Activated naive CD4-positive, alpha-beta T cell treated with anti-CD3 and anti-CD28 coated beads, Interleukin-2, amount 50 U/mL, for 72 hours (primary cell): ENCODE results near the gene AGAP3. TPM values are rescaled to one million over a fixed set of nuclear protein-coding genes. Genes with fewer than 3 reads are reported as not detected.

Experiments used
- ATAC-seq, 2 donors: fragments of 150-1000 bp; cut with Tn5 transposase; 2 replicates each; pipeline ENCODE4 v1.10.0; 2021; ENCODE audit warnings: mild to moderate bottlenecking in 2 of 2, moderate library complexity in 2 of 2
- DNase-seq, 2 donors: peaks; one replicate each; pipeline ENCODE4 v3.0.0; 2021 to 2022; ENCODE audit warnings: low spot score in 2 of 2
- H3K27ac Mint-ChIP-seq, 2 donors: one replicate each; pipeline ENCODE4 v1.8.0; 2022; ENCODE audit warnings: mild to moderate bottlenecking in 2 of 2, mixed read lengths in 2 of 2
- H3K36me3 Mint-ChIP-seq, 2 donors: one replicate each; pipeline ENCODE4 v1.8.0; 2022; ENCODE audit warnings: mixed read lengths in 2 of 2
- H3K9me3 Mint-ChIP-seq, 2 donors: one replicate each; pipeline ENCODE4 v1.8.0; 2022; ENCODE audit warnings: mixed read lengths in 2 of 2
- total RNA-seq, 2 donors: library from RNA; stranded (reverse); gene quantifications; one replicate each; pipeline ENCODE4 v1.2.3, GENCODE V29; 2022

AGAP3 gene
- total RNA-seq, 2 donors from 2014 or later: 26.0 to 52.2 TPM

DNA sequence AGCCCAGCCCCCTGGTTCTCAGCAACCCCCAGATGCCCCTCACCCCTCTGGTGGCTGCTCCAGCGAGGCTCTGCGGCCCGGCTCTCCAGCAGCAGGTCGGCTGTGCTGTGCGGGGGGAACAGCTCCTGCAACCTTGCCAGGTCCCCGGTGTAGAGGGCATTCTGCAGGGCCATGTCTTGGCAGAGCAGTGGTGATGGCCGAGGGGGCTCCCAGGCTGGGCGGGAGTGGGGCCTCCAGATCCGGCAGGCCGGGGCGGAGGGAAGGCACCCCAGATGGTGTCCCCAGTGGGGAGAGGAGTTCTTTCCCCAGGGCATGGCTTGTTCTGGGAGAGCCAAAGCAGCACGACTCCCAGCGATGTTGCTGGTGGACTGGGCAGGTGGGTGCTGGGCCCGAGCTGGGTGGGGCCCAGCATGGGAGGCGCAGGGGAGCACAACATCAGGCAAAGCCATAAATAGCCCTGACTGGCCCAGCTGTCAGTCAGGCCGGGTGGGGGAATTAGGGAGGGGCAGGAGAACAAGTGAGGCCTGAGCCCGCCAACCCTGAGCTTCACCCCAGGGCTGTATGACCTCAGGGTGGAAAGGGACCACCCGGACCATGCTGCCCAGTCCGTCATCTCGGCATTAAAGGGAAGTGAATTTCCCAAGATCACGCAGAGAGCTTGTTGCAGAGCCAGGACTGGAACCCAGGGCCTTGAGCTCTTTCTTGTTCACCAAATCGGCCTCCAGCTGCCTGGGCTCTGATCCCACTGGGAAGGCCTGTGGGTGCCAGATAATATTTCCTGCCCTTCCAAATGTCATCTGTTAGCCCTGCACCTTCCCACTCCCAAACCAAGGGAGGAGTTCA, 101.4 kb downstream of the AGAP3 start:
- DNase-seq: no peak
- Mint-ChIP-seq H3K36me3 (no peaks in the 10 kb centered on the region), H3K27ac (no peak overlapping the region), H3K9me3 (no peaks in the 10 kb centered on the region)
- no peak for ATAC-seq

DNA sequence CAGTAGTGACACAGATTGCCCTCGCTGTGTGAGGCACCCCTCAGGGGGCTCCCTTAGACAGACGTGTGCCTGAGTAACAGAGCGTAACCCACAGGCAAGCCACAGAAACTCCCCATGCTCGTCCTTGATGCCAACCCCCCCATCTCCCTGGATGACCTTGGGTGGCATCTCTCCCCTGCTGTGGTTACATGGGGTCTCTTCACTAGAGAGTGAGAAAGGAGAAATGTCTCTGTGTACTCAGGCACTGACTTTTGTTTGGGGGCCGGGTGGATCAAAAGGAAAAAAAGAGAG, 101.9 kb downstream of the AGAP3 start:
- DNase-seq (no peak), ATAC-seq (no peak)
- no peaks in the 10 kb centered on the region for H3K9me3 Mint-ChIP-seq
- H3K36me3 Mint-ChIP-seq: no peaks in the 10 kb centered on the region
- no peak overlapping the region for H3K27ac Mint-ChIP-seq

DNA sequence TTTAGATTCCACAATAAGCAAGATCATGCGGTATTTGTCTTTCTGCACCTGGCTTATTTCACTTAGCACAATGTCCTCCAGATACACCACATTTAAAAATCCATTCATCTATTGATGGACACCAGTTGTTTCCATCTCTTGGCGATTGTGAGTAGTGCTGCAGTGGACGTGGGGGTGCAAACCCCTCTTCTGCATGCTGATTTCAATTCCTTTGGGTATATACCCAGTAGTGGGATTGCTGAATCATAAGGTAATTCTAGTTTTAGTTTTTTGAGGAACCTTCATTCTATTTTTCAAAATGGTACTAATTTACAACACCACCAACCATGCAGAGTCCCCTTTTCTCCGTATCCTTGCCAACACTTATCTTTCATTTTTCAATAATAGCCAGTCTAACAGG, 102.8 kb downstream of the AGAP3 start:
- no peak for DNase-seq
- H3K9me3 Mint-ChIP-seq: no peaks in the 10 kb centered on the region
- no peaks in the 10 kb centered on the region for H3K36me3 Mint-ChIP-seq
- ATAC-seq: no peak
- no peak overlapping the region for H3K27ac Mint-ChIP-seq

DNA sequence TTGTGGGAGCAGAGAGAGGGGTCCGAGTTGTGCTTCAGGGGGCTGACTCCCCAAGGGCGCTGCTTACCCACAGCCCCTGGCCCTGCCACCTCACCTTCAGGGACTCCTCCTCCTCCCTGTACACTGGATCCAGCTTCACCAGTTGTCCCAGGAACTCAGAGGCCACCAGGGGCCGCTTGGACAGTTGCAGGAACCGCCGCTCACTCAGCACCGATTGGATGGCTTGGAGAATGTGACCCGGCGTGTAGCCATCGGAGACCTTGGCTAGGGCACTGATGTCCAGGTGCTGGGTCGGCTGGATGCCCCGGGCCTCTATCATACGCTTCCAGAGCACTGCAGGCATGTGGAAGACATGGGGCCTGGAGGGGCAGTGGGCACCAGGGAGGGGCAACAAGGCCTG, 105.3 kb downstream of the AGAP3 start:
- no peaks in the 10 kb centered on the region for H3K9me3 Mint-ChIP-seq
- no peak for DNase-seq
- no peaks in the 10 kb centered on the region for H3K36me3 Mint-ChIP-seq
- H3K27ac Mint-ChIP-seq: no peak overlapping the region
- no peak for ATAC-seq

- H3K36me3 Mint-ChIP-seq: no peaks in the 10 kb centered on the region
- no peak for DNase-seq
- no peak overlapping the region for H3K27ac Mint-ChIP-seq
- ATAC-seq: no peak
- H3K9me3 Mint-ChIP-seq: no peaks in the 10 kb centered on the region
Measured at GRCh38 chr7:151192002-151192539, 105.8 kb downstream of the AGAP3 start.

- DNase-seq (no peak), ATAC-seq (no peak)
- Mint-ChIP-seq H3K36me3 (no peaks in the 10 kb centered on the region), H3K27ac (no peak overlapping the region), H3K9me3 (no peaks in the 10 kb centered on the region)
Measured at GRCh38 chr7:151193203-151193978, 107.1 kb downstream of the AGAP3 start.

Other genes starting within 250 kb of the AGAP3 start
- gene AOC1, start 234.0 kb upstream of the AGAP3 start, total RNA-seq: not detected
- under 1 TPM; 0.41 to 0.72 TPM for gene KCNH2, start 108.2 kb upstream of the AGAP3 start, total RNA-seq
- gene NOS3, start 95.5 kb upstream of the AGAP3 start, total RNA-seq: 10 to 100 TPM in 1 of 2 donors, 1 to 10 TPM in 1; 1.8 to 12.7 TPM
- 10 to 100 TPM in 1 of 2 donors, 1 to 10 TPM in 1; 1.1 to 14.9 TPM for gene ATG9B, start 62.0 kb upstream of the AGAP3 start, total RNA-seq
- gene ABCB8, start 58.0 kb upstream of the AGAP3 start, total RNA-seq: 10 to 100 TPM; 42.6 to 78.3 TPM
- gene ASIC3, start 37.9 kb upstream of the AGAP3 start, total RNA-seq: 10 to 100 TPM in 1 of 2 donors, 1 to 10 TPM in 1; 7.6 to 19.7 TPM
- gene CDK5, start 28.6 kb upstream of the AGAP3 start, total RNA-seq: 10 to 100 TPM; 13.0 to 19.4 TPM
- 10 to 100 TPM; 48.9 to 99.6 TPM for gene SLC4A2, start 26.9 kb upstream of the AGAP3 start, total RNA-seq
- gene FASTK, start 5.7 kb upstream of the AGAP3 start, total RNA-seq: 10 to 100 TPM; 27.0 to 62.0 TPM
- 10 to 100 TPM; 25.8 to 60.5 TPM for gene TMUB1, start 3.0 kb upstream of the AGAP3 start, total RNA-seq
- gene GBX1, start 81.2 kb downstream of the AGAP3 start, total RNA-seq: under 1 TPM in 1 of 2 donors, not detected in 1; 0.31 TPM
- not detected for gene ASB10, start 100.8 kb downstream of the AGAP3 start, total RNA-seq
- gene H2BK1, start 124.0 kb downstream of the AGAP3 start, total RNA-seq: 1 to 10 TPM in 1 of 2 donors, not detected in 1; 1.2 TPM
- 10 to 100 TPM; 23.5 to 33.6 TPM for gene ABCF2, start 140.7 kb downstream of the AGAP3 start, total RNA-seq
- gene CHPF2, start 146.0 kb downstream of the AGAP3 start, total RNA-seq: 10 to 100 TPM; 26.7 to 29.3 TPM
- gene SMARCD3, start 162.2 kb downstream of the AGAP3 start, total RNA-seq: 1 to 10 TPM; 2.4 to 10.0 TPM